Transverse colon (tissue), 4 donors: Measurements from ENCODE around the gene DYNC1I1. TPM values are rescaled to one million over a fixed set of nuclear protein-coding genes. Genes with fewer than 3 reads are reported as not detected.

Experiments used
- DNase-seq: peaks from one replicate; pipeline ENCODE4 v3.0.0-alpha.2; 2019
- H3K27ac ChIP-seq, 4 donors: fragments of 200-600 bp; sonication (generic); 2 replicates each; pipeline ENCODE4 v1.5.1; 2016 to 2018; ENCODE audit warnings: inconsistent platforms in 4 of 4
- H3K27me3 ChIP-seq: fragments of 200-600 bp; sonication (generic); 2 replicates; pipeline ENCODE4 v1.5.1; 2017; ENCODE audit warnings: inconsistent platforms
- H3K36me3 ChIP-seq, 4 donors: fragments of 200-600 bp; sonication (generic); 2 replicates each; pipeline ENCODE4 v1.5.1; 2017 to 2019; ENCODE audit warnings: inconsistent platforms in 4 of 4
- H3K4me1 ChIP-seq, 4 donors: fragments of 200-600 bp; sonication (generic); 2 replicates each; pipeline ENCODE4 v1.5.1; 2017 to 2020; ENCODE audit warnings: inconsistent platforms in 4 of 4
- H3K4me3 ChIP-seq, 4 donors: fragments of 200-600 bp; sonication (generic); 1 replicate in 1 of 4; 2 replicates in 3 of 4; pipeline versions ENCODE4 v1.5.1 to v1.6.1; 2017 to 2019; ENCODE audit warnings: inconsistent platforms in 4 of 4
- H3K9me3 ChIP-seq, 2 donors: fragments of 200-600 bp; sonication (generic); 2 replicates each; pipeline ENCODE4 v1.5.1; 2017 to 2019; ENCODE audit warnings: inconsistent platforms in 2 of 2
- EP300 ChIP-seq: sonication (generic); formaldehyde crosslinking; IDR thresholded peaks from one replicate; pipeline ENCODE4 v1.6.1; 2017; ENCODE audit warnings: antibody characterized with exemption, low read depth
- POLR2A ChIP-seq: fragments of 450-650 bp; IDR thresholded peaks from one replicate; pipeline ENCODE4 v1.6.1; 2016; ENCODE audit warnings: antibody characterized with exemption, mild to moderate bottlenecking, moderate library complexity
- POLR2AphosphoS5 ChIP-seq, 3 donors: sonication (generic); formaldehyde crosslinking; IDR thresholded peaks; one replicate each; pipeline ENCODE4 v1.6.1; 2016; ENCODE audit warnings: antibody characterized with exemption in 3 of 3
- WGBS, 2 donors: methylation state at CpG; one replicate each; pipeline ENCODE4 v1.1.5; 2018; ENCODE audit warnings: low coverage in 1 of 2; 5-methylcytosine and 5-hydroxymethylcytosine counted together
- in situ Hi-C, 4 donors: fragments of 200-750 bp; cut with MboI; loops; one replicate each; pipeline versions ENCODE4 v1.15.0 to v1.15.1; 2017; ENCODE audit warnings: low sequenced_read_pairs in 3 of 4, low pct_ligation_motif_present in 1 of 4, low pct_unique_long_range_greater_than_20kb in 1 of 4
- intact Hi-C: fragments of 100-400 bp; cut with DNase I; formaldehyde crosslinking; loops from one replicate; pipeline ENCODE4 v1.15.1; 2023; ENCODE audit warnings: low total_unique reads
- total RNA-seq, 4 donors: library from RNA; depleted of rRNA; stranded (reverse); fragments of >200 nt; gene quantifications; one replicate each; pipeline ENCODE4 v1.1.0, GENCODE V29; 2016
- TF ChIP-seq, protein P1 (sequence below), 5 experiments: fragments of 200-600 bp in 3 of 5; fragments of 450-650 bp in 2 of 5; sonication (generic) in 3 of 5; IDR thresholded peaks; 1 replicate in 2 of 5; 2 replicates in 3 of 5; pipeline ENCODE4 v1.5.1; 2016 to 2017; ENCODE audit warnings: antibody characterized with exemption in 5 of 5, inconsistent platforms in 3 of 5, mild to moderate bottlenecking in 2 of 5, moderate library complexity in 1 of 5

DYNC1I1 gene
- total RNA-seq, 4 donors from 2014 or later: 1.8 to 37.0 (median 7.4) TPM

DNA sequence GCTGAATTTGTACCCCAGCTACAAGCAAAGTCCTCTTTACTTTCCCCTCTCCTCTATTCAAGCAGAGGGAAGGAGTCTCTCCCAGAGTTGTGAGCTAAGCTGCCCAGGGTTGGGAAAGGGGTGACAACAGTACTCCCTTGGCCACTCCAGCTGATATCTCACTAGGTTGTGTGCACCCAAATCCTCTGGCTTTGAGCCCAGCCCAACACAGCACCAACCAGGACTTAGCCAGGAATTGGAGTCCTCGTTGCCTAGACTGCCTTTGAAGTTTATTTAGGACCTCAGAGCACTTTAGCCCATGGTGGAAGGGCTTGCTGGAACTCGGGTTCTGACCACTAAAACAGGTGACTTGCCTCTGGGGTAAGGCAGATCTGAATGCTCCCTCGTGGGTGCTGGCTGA, 35.7 kb upstream of the DYNC1I1 start:
- no peak for DNase-seq
- no peaks in the 10 kb centered on the region for H3K9me3 ChIP-seq
- no peak for TF ChIP-seq POLR2A
- no peak for TF ChIP-seq EP300
- no peak for TF ChIP-seq POLR2AphosphoS5 (IDR thresholded peaks at IDR 0.05)
- TF ChIP-seq, protein P1, sequence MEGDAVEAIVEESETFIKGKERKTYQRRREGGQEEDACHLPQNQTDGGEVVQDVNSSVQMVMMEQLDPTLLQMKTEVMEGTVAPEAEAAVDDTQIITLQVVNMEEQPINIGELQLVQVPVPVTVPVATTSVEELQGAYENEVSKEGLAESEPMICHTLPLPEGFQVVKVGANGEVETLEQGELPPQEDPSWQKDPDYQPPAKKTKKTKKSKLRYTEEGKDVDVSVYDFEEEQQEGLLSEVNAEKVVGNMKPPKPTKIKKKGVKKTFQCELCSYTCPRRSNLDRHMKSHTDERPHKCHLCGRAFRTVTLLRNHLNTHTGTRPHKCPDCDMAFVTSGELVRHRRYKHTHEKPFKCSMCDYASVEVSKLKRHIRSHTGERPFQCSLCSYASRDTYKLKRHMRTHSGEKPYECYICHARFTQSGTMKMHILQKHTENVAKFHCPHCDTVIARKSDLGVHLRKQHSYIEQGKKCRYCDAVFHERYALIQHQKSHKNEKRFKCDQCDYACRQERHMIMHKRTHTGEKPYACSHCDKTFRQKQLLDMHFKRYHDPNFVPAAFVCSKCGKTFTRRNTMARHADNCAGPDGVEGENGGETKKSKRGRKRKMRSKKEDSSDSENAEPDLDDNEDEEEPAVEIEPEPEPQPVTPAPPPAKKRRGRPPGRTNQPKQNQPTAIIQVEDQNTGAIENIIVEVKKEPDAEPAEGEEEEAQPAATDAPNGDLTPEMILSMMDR (IDR thresholded peaks at IDR 0.05): no peak
- no peaks in the 10 kb centered on the region for H3K36me3 ChIP-seq
- no peaks in the 10 kb centered on the region for H3K4me1 ChIP-seq
- H3K27me3 ChIP-seq: no peaks in the 10 kb centered on the region
- no peak overlapping the region for H3K4me3 ChIP-seq
- in situ Hi-C loops: no loop called here
- intact Hi-C loops: no loop called here
- no peak overlapping the region for H3K27ac ChIP-seq
- WGBS, 2 donors: 52% methylated on average over 3 of the region's 3 CpGs; no CpG with 5 or more reads in 1 of the 2 donors

DNA sequence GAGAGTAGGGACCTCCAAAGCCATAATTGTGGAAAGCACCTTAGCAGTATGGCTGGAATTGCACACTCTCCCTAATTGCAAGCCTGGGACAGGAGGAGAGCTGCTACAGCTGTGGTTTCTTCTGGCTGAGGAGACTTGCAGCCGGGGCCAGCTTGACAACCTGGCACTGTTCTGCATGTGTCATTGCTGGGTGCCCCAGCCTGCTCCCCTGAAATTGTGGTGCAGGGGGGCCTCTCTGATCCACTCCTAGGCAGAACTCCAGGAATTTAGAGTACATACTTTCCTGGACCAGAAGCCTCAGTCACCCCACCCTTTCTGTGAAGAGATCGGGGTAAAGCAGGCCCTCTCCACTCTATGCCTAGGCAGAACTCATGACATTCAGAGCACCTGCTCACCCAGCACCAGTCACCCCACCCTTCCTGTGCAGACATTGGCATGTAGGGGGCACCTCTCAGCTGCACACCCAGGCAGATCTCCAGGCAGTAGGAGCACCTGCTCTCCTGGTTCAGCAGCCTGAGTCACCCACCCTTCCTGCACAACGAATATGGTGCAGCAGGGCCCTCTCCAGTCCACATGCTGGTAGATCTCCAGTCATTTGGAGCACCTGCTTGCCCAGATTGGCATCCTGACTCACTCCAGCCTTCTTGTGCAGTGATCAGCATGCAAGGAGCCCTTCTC, 34.4 kb upstream of the DYNC1I1 start:
- intact Hi-C loops: no loop called here
- TF ChIP-seq POLR2AphosphoS5 (IDR thresholded peaks at IDR 0.05): no peak
- TF ChIP-seq POLR2A: no peak
- TF ChIP-seq EP300: no peak
- TF ChIP-seq, protein P1 (IDR thresholded peaks at IDR 0.05): no peak
- in situ Hi-C loops: no loop called here
- Histone ChIP-seq H3K4me3 (no peak overlapping the region), H3K36me3 (no peaks in the 10 kb centered on the region), H3K9me3 (no peaks in the 10 kb centered on the region), H3K27ac (no peak overlapping the region), H3K27me3 (no peaks in the 10 kb centered on the region), H3K4me1 (no peaks in the 10 kb centered on the region)
- WGBS, 2 donors: 46% methylated on average over 3 of the region's 3 CpGs; no CpG with 5 or more reads in 1 of the 2 donors
- DNase-seq: no peak

DNA sequence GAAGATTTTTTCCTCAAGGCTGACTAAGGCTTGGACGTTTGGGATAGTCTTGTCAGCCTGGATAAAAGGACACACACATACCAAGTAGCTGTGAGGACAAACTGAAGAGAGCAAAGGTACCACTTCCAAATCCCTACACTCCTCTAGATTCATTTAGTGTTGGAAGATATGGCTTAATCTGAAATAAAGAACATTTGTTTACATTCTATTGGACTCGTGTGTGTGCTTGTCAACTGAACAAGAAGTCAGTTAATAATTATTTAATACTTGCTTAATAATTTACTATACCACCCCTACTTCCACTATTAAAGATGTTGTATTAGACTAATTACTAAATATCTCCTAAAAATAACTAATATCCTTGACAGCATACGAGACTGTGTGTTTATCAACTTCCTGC, 23.3 kb upstream of the DYNC1I1 start:
- TF ChIP-seq EP300 (no peak), POLR2A (no peak), POLR2AphosphoS5 (IDR thresholded peaks at IDR 0.05) (no peak)
- TF ChIP-seq, protein P1 (IDR thresholded peaks at IDR 0.05): no peak
- H3K9me3 ChIP-seq: no peaks in the 10 kb centered on the region
- H3K27me3 ChIP-seq: no peaks in the 10 kb centered on the region
- DNase-seq: no peak
- no peak overlapping the region for H3K27ac ChIP-seq
- intact Hi-C loops (no loop called here), in situ Hi-C loops (no loop called here)
- H3K36me3 ChIP-seq: no peaks in the 10 kb centered on the region
- WGBS, 2 donors: 42 to 44% methylated on average over 3 of the region's 3 CpGs
- H3K4me3 ChIP-seq: no peak overlapping the region
- H3K4me1 ChIP-seq: no peaks in the 10 kb centered on the region

DNA sequence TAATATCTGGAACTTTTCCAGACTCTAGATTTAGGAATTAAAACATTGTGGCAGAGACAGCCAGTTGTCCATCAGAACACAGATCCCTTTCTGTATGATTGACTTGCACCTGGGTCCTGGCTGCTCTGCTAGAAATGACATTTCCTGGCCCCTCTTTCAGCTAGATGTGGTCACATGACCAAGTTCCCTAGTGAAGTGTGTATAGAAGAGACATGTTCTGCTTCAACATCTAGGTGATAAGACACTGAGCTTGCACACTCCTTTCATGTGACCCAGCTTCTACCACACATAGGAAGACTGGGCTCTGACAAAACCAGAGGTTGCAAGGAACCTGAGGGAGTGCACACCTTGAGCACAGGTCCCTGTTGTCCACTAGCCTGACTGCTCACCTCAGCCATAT, 22.8 kb upstream of the DYNC1I1 start:
- no peak overlapping the region for H3K27ac ChIP-seq
- H3K4me1 ChIP-seq: no peaks in the 10 kb centered on the region
- H3K27me3 ChIP-seq: no peaks in the 10 kb centered on the region
- H3K4me3 ChIP-seq: no peak overlapping the region
- in situ Hi-C loops (no loop called here), intact Hi-C loops (no loop called here)
- no peaks in the 10 kb centered on the region for H3K36me3 ChIP-seq
- no peaks in the 10 kb centered on the region for H3K9me3 ChIP-seq
- no peak for DNase-seq
- TF ChIP-seq, protein P1 (IDR thresholded peaks at IDR 0.05): no peak
- TF ChIP-seq POLR2AphosphoS5 (IDR thresholded peaks at IDR 0.05): no peak
- TF ChIP-seq EP300: no peak
- no peak for TF ChIP-seq POLR2A
